GM10266 (cell line): ENCODE results near the gene HSD17B14.
A peak's percentile ranks its signal among the peaks of the same experiment; 100 is the strongest.

Experiments used
- DNase-seq: peaks from one replicate; pipeline ENCODE4 v3.0.0; 2012; ENCODE audit errors: extremely low spot score
- TF ChIP-seq, protein P1 (sequence below): IDR thresholded peaks from 2 replicates; pipeline ENCODE4 v1.5.1; 2012; ENCODE audit warnings: mild to moderate bottlenecking, low read depth; ENCODE audit not compliant: control insufficient read depth, insufficient read depth; ENCODE audit errors: missing control alignments

HSD17B14 gene

GRCh38 chr19:48845384-48845783, 9.1 kb upstream of the HSD17B14 start:
- TF ChIP-seq, protein P1, sequence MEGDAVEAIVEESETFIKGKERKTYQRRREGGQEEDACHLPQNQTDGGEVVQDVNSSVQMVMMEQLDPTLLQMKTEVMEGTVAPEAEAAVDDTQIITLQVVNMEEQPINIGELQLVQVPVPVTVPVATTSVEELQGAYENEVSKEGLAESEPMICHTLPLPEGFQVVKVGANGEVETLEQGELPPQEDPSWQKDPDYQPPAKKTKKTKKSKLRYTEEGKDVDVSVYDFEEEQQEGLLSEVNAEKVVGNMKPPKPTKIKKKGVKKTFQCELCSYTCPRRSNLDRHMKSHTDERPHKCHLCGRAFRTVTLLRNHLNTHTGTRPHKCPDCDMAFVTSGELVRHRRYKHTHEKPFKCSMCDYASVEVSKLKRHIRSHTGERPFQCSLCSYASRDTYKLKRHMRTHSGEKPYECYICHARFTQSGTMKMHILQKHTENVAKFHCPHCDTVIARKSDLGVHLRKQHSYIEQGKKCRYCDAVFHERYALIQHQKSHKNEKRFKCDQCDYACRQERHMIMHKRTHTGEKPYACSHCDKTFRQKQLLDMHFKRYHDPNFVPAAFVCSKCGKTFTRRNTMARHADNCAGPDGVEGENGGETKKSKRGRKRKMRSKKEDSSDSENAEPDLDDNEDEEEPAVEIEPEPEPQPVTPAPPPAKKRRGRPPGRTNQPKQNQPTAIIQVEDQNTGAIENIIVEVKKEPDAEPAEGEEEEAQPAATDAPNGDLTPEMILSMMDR, result no peak
- no peak for DNase-seq

GRCh38 chr19:48844472-48844871, 8.2 kb upstream of the HSD17B14 start:
- no peak for DNase-seq
- TF ChIP-seq, protein P1, result no peak

DNA sequence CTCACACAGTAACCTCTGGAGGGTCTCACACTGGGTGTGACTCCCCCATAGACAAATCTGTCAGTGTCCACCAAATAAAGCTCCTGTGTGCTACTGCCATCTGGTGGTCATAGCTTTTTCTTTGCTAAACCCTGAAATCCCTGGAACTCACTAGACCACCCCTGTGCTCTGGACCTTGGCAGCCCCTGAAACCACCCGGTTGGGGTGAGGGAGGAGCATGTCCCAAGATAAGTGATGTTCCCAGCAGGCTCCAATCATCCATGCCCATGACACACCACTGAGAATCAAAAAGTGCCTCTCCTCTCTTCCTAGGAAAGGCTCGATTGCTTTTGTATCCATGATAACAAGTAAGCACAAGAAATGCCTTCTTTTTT, 6.5 kb upstream of the HSD17B14 start:
- peak; percentile 64 for DNase-seq

DNA sequence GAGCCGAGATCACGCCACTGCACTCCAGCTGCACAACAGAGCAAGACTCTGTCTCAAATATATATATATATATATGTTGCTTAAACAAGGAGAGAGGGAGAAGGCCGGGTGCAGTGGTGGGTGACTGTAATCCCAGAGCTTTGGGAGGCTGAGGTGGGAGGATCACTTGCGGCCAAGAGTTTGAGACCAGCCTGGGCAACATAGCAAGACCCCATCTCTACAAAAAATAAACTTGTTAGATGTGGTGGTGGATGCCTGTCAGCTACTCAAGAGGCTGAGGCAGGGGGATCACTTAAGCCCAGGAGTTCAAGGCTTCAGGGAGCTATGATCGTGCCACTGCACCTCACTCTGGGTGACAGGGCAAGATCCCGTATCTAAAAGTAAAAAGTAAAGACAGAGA, 5.3 kb upstream of the HSD17B14 start:
- no peak for DNase-seq
- TF ChIP-seq, protein P1, result no peak

More for the DNA sequence above, 6.5 kb upstream of the HSD17B14 start:
- TF ChIP-seq, protein P1, result peak; percentile 69

DNA sequence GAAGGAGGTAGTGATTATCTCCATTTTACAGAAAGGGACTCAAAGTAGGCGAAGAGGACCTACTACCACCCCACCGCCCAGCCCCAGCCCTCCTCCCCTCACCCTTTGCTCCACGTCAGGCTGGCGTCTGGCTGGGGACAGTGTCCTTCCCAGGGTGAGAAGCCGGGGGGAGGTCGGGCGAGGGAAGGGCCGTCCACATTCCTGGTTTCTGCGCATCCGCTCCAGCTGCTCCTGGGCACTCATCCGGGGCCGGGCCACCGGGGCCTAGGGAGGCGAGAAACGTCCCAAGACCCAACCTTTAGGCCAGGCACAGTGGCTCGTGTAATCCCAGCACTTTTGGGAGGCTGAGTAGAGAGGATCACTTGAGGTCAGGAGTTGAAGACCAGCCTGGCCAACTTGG, 4.8 kb upstream of the HSD17B14 start:
- TF ChIP-seq, protein P1, result no peak
- no peak for DNase-seq

DNA sequence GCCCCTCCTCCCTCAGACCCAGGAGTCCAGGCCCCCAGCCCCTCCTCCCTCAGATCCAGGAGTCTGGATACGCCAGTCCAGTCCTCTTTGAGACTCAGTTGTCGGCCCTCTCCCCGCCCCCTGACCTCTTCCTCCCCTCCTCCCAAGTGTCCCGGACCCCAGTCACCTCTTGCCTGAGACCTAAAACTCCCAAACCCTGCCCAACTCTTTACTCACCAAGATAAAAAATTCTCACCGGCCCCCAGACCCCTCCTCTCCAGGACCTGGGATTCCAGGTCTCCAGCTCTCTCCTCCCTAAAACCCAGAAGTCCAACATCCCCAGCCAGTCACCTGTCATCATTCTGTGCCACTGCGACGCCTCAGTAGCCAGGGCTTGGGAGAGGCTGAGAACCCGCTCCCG, 1.4 kb upstream of the HSD17B14 start:
- TF ChIP-seq, protein P1, result no peak

GRCh38 chr19:48837051-48837524, 797 bp upstream of the HSD17B14 start:
- peak; percentile 92 for DNase-seq
- TF ChIP-seq, protein P1, result no peak

More for the DNA sequence above, 1.4 kb upstream of the HSD17B14 start:
- no peak for DNase-seq
